ENCODE measurements around the gene SLC38A7.

DNA sequence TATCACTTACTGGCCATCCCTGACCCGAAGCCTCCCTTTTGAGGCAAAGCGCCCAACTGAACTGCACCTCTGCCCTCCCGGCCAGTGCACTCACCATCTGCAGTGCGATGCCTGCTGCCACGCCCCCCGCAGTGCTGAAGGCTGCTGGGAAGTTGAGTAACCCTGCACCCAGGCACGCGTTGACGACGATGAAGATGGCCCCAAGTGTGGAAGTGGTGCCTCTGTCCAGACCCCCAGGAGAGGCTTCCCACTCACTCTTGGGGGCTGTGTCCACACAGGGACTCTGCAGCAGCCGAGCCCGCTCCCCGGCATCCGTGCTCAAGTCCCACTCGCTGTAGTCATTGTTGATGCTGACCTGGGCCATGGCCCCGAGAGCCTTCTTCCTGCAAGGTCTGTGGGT lies 4.8 kb downstream of the SLC38A7 start:
- TF ChIP-seq POLR2A (IDR thresholded peaks at IDR 0.05), result no peak
- TF ChIP-seq, protein P1, sequence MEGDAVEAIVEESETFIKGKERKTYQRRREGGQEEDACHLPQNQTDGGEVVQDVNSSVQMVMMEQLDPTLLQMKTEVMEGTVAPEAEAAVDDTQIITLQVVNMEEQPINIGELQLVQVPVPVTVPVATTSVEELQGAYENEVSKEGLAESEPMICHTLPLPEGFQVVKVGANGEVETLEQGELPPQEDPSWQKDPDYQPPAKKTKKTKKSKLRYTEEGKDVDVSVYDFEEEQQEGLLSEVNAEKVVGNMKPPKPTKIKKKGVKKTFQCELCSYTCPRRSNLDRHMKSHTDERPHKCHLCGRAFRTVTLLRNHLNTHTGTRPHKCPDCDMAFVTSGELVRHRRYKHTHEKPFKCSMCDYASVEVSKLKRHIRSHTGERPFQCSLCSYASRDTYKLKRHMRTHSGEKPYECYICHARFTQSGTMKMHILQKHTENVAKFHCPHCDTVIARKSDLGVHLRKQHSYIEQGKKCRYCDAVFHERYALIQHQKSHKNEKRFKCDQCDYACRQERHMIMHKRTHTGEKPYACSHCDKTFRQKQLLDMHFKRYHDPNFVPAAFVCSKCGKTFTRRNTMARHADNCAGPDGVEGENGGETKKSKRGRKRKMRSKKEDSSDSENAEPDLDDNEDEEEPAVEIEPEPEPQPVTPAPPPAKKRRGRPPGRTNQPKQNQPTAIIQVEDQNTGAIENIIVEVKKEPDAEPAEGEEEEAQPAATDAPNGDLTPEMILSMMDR (IDR thresholded peaks at IDR 0.05), result no peak

Measured in breast epithelium (tissue), 3 donors.